GM23338 (cell line): ENCODE measurements around the gene DCAF10.

ENCODE experiments used
- CREB1 ChIP-seq: fragments of 250-450 bp; sonication (Bioruptor Pico); IDR thresholded peaks from 2 replicates; pipeline ENCODE4 v1.5.0; 2020; ENCODE audit warnings: low read depth, mild to moderate bottlenecking, moderate library complexity
- CTCF ChIP-seq, 2 experiments: fragments of 200-600 bp in 1 of 2; sonication (generic) in 1 of 2; conservative IDR thresholded peaks; 2 replicates each; pipeline versions ENCODE4 v1.5.1 to v1.6.1; 2016 to 2017; ENCODE audit warnings: antibody characterized with exemption in 2 of 2, low read depth in 2 of 2, mild to moderate bottlenecking in 2 of 2, moderate library complexity in 1 of 2
- POLR2AphosphoS5 ChIP-seq: IDR thresholded peaks from 2 replicates; pipeline ENCODE4 v1.6.1; 2016; ENCODE audit warnings: antibody characterized with exemption, low read depth

DNA sequence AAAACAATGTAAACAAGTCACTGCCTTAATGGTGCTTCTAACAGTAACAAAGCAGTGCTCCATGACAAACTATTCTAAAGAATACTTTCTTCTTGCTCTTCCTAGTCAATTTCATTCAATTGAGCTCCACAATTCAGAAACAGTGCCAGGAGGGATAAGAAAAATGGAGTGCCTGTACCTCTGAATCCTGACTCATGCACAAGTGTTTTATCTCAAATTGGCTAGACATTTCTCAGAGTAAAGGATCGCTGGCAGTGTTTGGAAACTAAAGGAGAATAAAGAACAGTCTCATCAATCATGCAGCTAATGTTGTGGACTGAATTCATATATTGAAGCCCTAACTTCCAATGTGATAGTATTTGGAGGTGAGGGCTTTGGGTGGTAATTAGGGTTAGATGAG is 75.8 kb downstream of the DCAF10 start:
- no peak for TF ChIP-seq CTCF (conservative IDR thresholded peaks at IDR 0.05; ENCODE audit: low read depth in 2 of 2)
- TF ChIP-seq POLR2AphosphoS5: no peak
- no peak for TF ChIP-seq CREB1 (CRISPR knock-in tag)
